DND-41 (cell line): Measurements from ENCODE around the gene PIRT.

Source experiments
- ATAC-seq: fragments of 200-7000 bp; cut with Tn5 transposase; 3 replicates; pipeline ENCODE4 v1.9.1; 2021; ENCODE audit warnings: low read depth; ENCODE audit not compliant: insufficient read depth
- DNase-seq: peaks from one replicate; pipeline ENCODE4 v3.0.0-alpha.2; 2020
- H2AFZ ChIP-seq: 2 replicates; pipeline ENCODE4 v1.6.0; 2012; ENCODE audit warnings: low read depth, low read length
- H3K27ac ChIP-seq: 2 replicates; pipeline ENCODE4 v1.5.1; 2012; ENCODE audit warnings: low read length, inconsistent platforms
- H3K27me3 ChIP-seq: fragments of 200-600 bp; sonication (generic); 2 replicates; pipeline ENCODE4 v1.6.0; 2012; ENCODE audit warnings: low read length, mild to moderate bottlenecking, inconsistent platforms; ENCODE audit not compliant: insufficient read depth, poor library complexity
- H3K36me3 ChIP-seq: 2 replicates; pipeline ENCODE4 v1.5.1; 2012; ENCODE audit warnings: low read length, inconsistent platforms; ENCODE audit not compliant: insufficient read depth
- H3K4me1 ChIP-seq: 2 replicates; pipeline ENCODE4 v1.5.1; 2012; ENCODE audit warnings: mild to moderate bottlenecking, low read length; ENCODE audit not compliant: insufficient read depth
- H3K4me2 ChIP-seq: 2 replicates; pipeline ENCODE4 v1.6.0; 2012; ENCODE audit warnings: mild to moderate bottlenecking, moderate library complexity, low read length, inconsistent platforms; ENCODE audit not compliant: insufficient read depth
- H3K4me3 ChIP-seq, 2 experiments: fragments of 200-600 bp in 1 of 2; shearing (Covaris generic) in 1 of 2; 2 replicates each; pipeline ENCODE4 v1.5.1; 2012 to 2016; ENCODE audit warnings: inconsistent platforms in 2 of 2, low read length in 2 of 2, mild to moderate bottlenecking in 2 of 2, low read depth in 1 of 2, moderate library complexity in 1 of 2
- H3K79me2 ChIP-seq: 2 replicates; pipeline ENCODE4 v1.6.0; 2012; ENCODE audit warnings: low read length, inconsistent platforms; ENCODE audit not compliant: insufficient read depth
- H3K9ac ChIP-seq: 2 replicates; pipeline ENCODE4 v1.6.0; 2012; ENCODE audit warnings: low read depth, mild to moderate bottlenecking, inconsistent platforms, low read length, moderate library complexity
- H3K9me3 ChIP-seq: 2 replicates; pipeline ENCODE4 v1.5.1; 2012; ENCODE audit warnings: low read length, moderate library complexity, mild to moderate bottlenecking, inconsistent platforms; ENCODE audit not compliant: insufficient read depth, severe bottlenecking
- H4K20me1 ChIP-seq: 2 replicates; pipeline ENCODE4 v1.6.0; 2012; ENCODE audit warnings: low read length; ENCODE audit not compliant: insufficient read depth
- CTCF ChIP-seq: IDR thresholded peaks from 2 replicates; pipeline ENCODE4 v1.5.1; 2012; ENCODE audit warnings: borderline replicate concordance, low read length, moderate library complexity, mild to moderate bottlenecking; ENCODE audit not compliant: poor library complexity, severe bottlenecking; ENCODE audit errors: extremely low read depth
- EZH2 ChIP-seq: IDR thresholded peaks from 3 replicates; pipeline ENCODE4 v1.6.1; 2012; ENCODE audit warnings: borderline replicate concordance, low read depth, mild to moderate bottlenecking, moderate library complexity, low read length, inconsistent platforms; ENCODE audit not compliant: severe bottlenecking

The PIRT gene

GRCh38 chr17:10776381-10776780 is 61.5 kb downstream of the PIRT start:
- ATAC-seq: no peak
- no peak overlapping the region for H3K27ac ChIP-seq

DNA sequence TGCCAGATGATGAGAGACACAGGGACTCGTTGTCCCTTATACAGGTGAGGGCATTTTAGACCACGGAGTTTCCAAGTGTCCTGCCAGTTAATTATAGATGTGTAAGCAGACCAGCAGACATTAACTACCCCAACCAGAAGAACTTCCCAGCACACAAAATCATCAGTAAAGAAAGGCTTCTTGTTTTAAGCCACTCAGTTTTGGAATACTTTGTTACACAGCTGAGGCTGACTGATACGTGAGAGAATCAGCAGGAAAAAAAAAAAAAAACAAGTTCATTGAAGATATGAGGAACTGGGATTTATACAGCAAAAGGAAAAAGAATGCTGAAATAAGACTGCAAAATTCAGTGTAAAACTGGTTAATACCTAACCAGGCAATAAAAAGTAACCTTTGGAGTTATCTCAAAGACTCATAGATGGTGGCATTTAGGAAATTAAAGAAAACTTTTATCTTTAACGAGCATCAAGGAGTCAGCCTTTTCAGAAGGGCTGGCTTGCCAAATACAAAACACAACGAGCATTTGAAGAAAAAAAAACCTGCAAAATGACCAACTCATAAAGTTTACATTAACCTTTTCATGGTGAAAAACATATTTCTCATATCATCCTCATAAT is 62.0 kb downstream of the PIRT start:
- Histone ChIP-seq H3K36me3 (no peaks in the 10 kb centered on the region), H3K27me3 (peaks cover 4% of the 10 kb centered on the region), H2AFZ (no peak overlapping the region), H3K4me3 (no peak overlapping the region), H4K20me1 (no peaks in the 10 kb centered on the region), H3K9me3 (no peaks in the 10 kb centered on the region), H3K27ac (no peak overlapping the region), H3K4me1 (no peaks in the 10 kb centered on the region), H3K79me2 (no peaks in the 10 kb centered on the region), H3K4me2 (no peak overlapping the region), H3K9ac (no peak overlapping the region)
- TF ChIP-seq EZH2: no peak
- TF ChIP-seq CTCF: no peak
- ATAC-seq (no peak), DNase-seq (no peak)

More at GRCh38 chr17:10776381-10776780, 61.5 kb downstream of the PIRT start:
- no peak for TF ChIP-seq EZH2
- no peak for TF ChIP-seq CTCF
- DNase-seq: no peak
- Histone ChIP-seq H3K79me2 (no peaks in the 10 kb centered on the region), H3K4me1 (no peaks in the 10 kb centered on the region), H3K27me3 (peaks cover 4% of the 10 kb centered on the region), H2AFZ (no peak overlapping the region), H3K4me3 (no peak overlapping the region), H3K36me3 (no peaks in the 10 kb centered on the region), H3K4me2 (no peak overlapping the region), H3K9ac (no peak overlapping the region), H3K9me3 (no peaks in the 10 kb centered on the region), H4K20me1 (no peaks in the 10 kb centered on the region)

DNA sequence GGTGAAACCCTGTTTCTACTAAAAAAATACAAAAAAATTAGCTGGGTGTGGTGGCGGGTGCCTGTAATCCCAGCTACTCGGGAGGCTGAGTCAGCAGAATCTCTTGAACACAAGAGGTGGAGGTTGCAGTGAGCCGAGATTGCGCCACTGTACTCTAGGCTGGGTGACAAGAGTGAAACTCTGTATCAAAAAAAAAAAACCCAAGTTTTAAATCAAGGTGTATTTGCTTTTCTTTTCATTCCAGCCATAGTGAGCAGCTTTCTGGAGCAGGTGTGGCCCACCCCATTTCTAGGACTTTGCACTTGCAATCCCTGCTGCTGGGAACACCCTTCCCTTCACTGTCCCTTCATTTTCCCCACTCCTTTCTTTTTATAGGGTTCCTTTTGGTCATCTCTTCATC is 62.8 kb downstream of the PIRT start:
- H4K20me1 ChIP-seq: no peaks in the 10 kb centered on the region
- no peaks in the 10 kb centered on the region for H3K36me3 ChIP-seq
- no peak overlapping the region for H3K9ac ChIP-seq
- H3K4me1 ChIP-seq: no peaks in the 10 kb centered on the region
- no peak overlapping the region for H3K27ac ChIP-seq
- TF ChIP-seq EZH2 (no peak), CTCF (no peak)
- H3K79me2 ChIP-seq: no peaks in the 10 kb centered on the region
- H3K27me3 ChIP-seq: peaks cover 4% of the 10 kb centered on the region
- no peak overlapping the region for H3K4me2 ChIP-seq
- H2AFZ ChIP-seq: no peak overlapping the region
- ATAC-seq: no peak
- no peaks in the 10 kb centered on the region for H3K9me3 ChIP-seq
- H3K4me3 ChIP-seq: no peak overlapping the region
- DNase-seq: no peak

DNA sequence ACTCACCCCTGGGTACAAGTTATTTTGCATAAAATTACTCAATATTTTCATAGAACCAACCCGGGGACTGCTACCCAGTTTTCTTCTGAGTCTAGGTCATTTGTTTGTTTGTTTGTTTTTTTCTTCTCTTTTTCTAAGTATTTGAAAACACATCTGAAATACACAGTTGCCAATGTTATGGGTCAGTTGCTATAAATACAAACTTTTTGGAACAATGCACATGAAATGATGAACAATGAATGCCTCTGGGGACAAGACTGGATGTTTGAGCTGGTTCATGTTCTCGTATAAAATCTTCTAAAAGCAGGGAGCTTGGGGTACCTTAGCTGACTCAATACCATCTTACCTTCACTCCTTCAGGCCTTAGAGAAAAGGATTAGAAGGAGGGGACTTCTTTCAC is 64.5 kb downstream of the PIRT start:
- no peak overlapping the region for H3K4me2 ChIP-seq
- H4K20me1 ChIP-seq: no peaks in the 10 kb centered on the region
- H3K27ac ChIP-seq: no peak overlapping the region
- H3K4me1 ChIP-seq: no peaks in the 10 kb centered on the region
- no peaks in the 10 kb centered on the region for H3K27me3 ChIP-seq
- ATAC-seq: no peak
- no peaks in the 10 kb centered on the region for H3K79me2 ChIP-seq
- TF ChIP-seq EZH2: no peak
- no peak for TF ChIP-seq CTCF
- H3K36me3 ChIP-seq: no peaks in the 10 kb centered on the region
- no peak overlapping the region for H3K9ac ChIP-seq
- DNase-seq: no peak
- no peak overlapping the region for H3K4me3 ChIP-seq
- H2AFZ ChIP-seq: no peak overlapping the region
- no peaks in the 10 kb centered on the region for H3K9me3 ChIP-seq
